ENCODE data around the gene ZFP69.

GRCh38 chr1:40431385-40431784 lies 45.7 kb upstream of the ZFP69 start:
- no peak for TF ChIP-seq CTCF (IDR thresholded peaks at IDR 0.05)
- no peak for TF ChIP-seq POLR2AphosphoS5 (IDR thresholded peaks at IDR 0.05)
- TF ChIP-seq POLR2A (IDR thresholded peaks at IDR 0.05; ENCODE audit: low read depth): no peak

Data from esophagus muscularis mucosa (tissue), 3 donors.